Activated naive CD4-positive, alpha-beta T cell treated with anti-CD3 and anti-CD28 coated beads, Interleukin-2, amount 10 ng/mL, durations not matched to agents 7 days and 5 days (primary cell): ENCODE results near the gene SLC6A12.
"Not testable (repeated sequence)": the region's sequence is repeated elsewhere in the genome, so short reads cannot be mapped to it uniquely, and the experiment has no call there.

ENCODE experiments used
- CTCF ChIA-PET: fragments of 350-600 bp; sonication (Branson Sonifier 250); formaldehyde crosslinking; loops from one replicate; lab custom pipeline; 2021; ENCODE audit warnings: antibody characterized with exemption; lab: Charles Lee
- DNase-seq: peaks from one replicate; pipeline ENCODE4 v3.0.0-alpha.2; 2020
- H3K27ac Mint-ChIP-seq: one replicate; pipeline ENCODE4 v1.8.0; 2021; ENCODE audit warnings: mild to moderate bottlenecking, moderate library complexity, mixed read lengths
- H3K27me3 Mint-ChIP-seq: one replicate; pipeline ENCODE4 v1.8.0; 2021; ENCODE audit warnings: mild to moderate bottlenecking, mixed read lengths
- H3K36me3 Mint-ChIP-seq: one replicate; pipeline ENCODE4 v1.8.0; 2021; ENCODE audit warnings: mixed read lengths
- H3K4me1 Mint-ChIP-seq: one replicate; pipeline ENCODE4 v1.8.0; 2021; ENCODE audit warnings: mixed read lengths
- H3K4me3 Mint-ChIP-seq: one replicate; pipeline ENCODE4 v1.8.0; 2021; ENCODE audit warnings: mild to moderate bottlenecking, moderate library complexity, mixed read lengths
- H3K9me3 Mint-ChIP-seq: one replicate; pipeline ENCODE4 v1.8.0; 2021; ENCODE audit warnings: mixed read lengths

SLC6A12 gene

GRCh38 chr12:190881-191280 lies 23.1 kb downstream of the SLC6A12 start:
- H3K36me3 Mint-ChIP-seq: no peaks in the 10 kb centered on the region
- no peak for DNase-seq
- CTCF ChIA-PET: no interaction called here
- no peak overlapping the region for H3K4me3 Mint-ChIP-seq
- no peaks in the 10 kb centered on the region for H3K9me3 Mint-ChIP-seq
- H3K4me1 Mint-ChIP-seq: peaks cover 3% of the 10 kb centered on the region
- H3K27ac Mint-ChIP-seq: no peak overlapping the region
- peaks cover 47% of the 10 kb centered on the region for H3K27me3 Mint-ChIP-seq

- DNase-seq: no peak
- CTCF ChIA-PET: interaction anchor here (0.9 to 1.0 kb wide), 2 partner anchors 10 to 28 kb away, joined by 3 read pairs; no protein-coding TSS in a partner anchor
- peaks cover 47% of the 10 kb centered on the region for H3K27me3 Mint-ChIP-seq
- no peak overlapping the region for H3K27ac Mint-ChIP-seq
- H3K4me1 Mint-ChIP-seq: peaks cover 3% of the 10 kb centered on the region
- H3K4me3 Mint-ChIP-seq: no peak overlapping the region
- H3K36me3 Mint-ChIP-seq: no peaks in the 10 kb centered on the region
- H3K9me3 Mint-ChIP-seq: no peaks in the 10 kb centered on the region
Observed at GRCh38 chr12:189622-189962, 24.4 kb downstream of the SLC6A12 start.

GRCh38 chr12:188910-189621 lies 24.9 kb downstream of the SLC6A12 start:
- peak; percentile 52 for DNase-seq
- H3K27ac Mint-ChIP-seq: no peak overlapping the region
- H3K9me3 Mint-ChIP-seq: no peaks in the 10 kb centered on the region
- CTCF ChIA-PET: interaction anchor here (0.7 to 1.0 kb wide), 3 partner anchors 9 to 28 kb away, joined by 3 read pairs; no protein-coding TSS in a partner anchor
- peaks cover 47% of the 10 kb centered on the region for H3K27me3 Mint-ChIP-seq
- peak overlapping the region; percentile 68 for H3K4me3 Mint-ChIP-seq
- peaks cover 3% of the 10 kb centered on the region for H3K4me1 Mint-ChIP-seq
- H3K36me3 Mint-ChIP-seq: no peaks in the 10 kb centered on the region

GRCh38 chr12:187986-188909 lies 25.7 kb downstream of the SLC6A12 start:
- CTCF ChIA-PET: interaction anchor here (0.7 to 0.9 kb wide), 2 partner anchors 8 to 10 kb away, joined by 3 read pairs; no protein-coding TSS in a partner anchor
- H3K4me1 Mint-ChIP-seq, H3K9me3 Mint-ChIP-seq, H3K27ac Mint-ChIP-seq, DNase-seq, H3K36me3 Mint-ChIP-seq: not testable (repeated sequence)
- peak overlapping the region; percentile 68 for H3K4me3 Mint-ChIP-seq
- peaks cover 47% of the 10 kb centered on the region for H3K27me3 Mint-ChIP-seq

- H3K4me1 Mint-ChIP-seq: peaks cover 3% of the 10 kb centered on the region
- H3K4me3 Mint-ChIP-seq: no peak overlapping the region
- CTCF ChIA-PET: interaction anchor here (0.9 to 1.0 kb wide), 3 partner anchors 9 to 33 kb away, joined by 3 read pairs; no protein-coding TSS in a partner anchor
- peaks cover 44% of the 10 kb centered on the region for H3K27me3 Mint-ChIP-seq
- no peak overlapping the region for H3K27ac Mint-ChIP-seq
- DNase-seq: no peak
- H3K36me3 Mint-ChIP-seq: no peaks in the 10 kb centered on the region
- H3K9me3 Mint-ChIP-seq: no peaks in the 10 kb centered on the region
Observed at GRCh38 chr12:186006-186625, 27.8 kb downstream of the SLC6A12 start.

- Mint-ChIP-seq H3K27me3 (peaks cover 40% of the 10 kb centered on the region), H3K4me3 (no peak overlapping the region)
- CTCF ChIA-PET: no interaction called here
Observed at GRCh38 chr12:185576-185955, 28.4 kb downstream of the SLC6A12 start.

GRCh38 chr12:184811-185575 lies 29.0 kb downstream of the SLC6A12 start:
- Mint-ChIP-seq H3K36me3 (no peaks in the 10 kb centered on the region), H3K4me1 (peaks cover 10% of the 10 kb centered on the region), H3K27me3 (peaks cover 34% of the 10 kb centered on the region), H3K4me3 (no peak overlapping the region), H3K9me3 (no peaks in the 10 kb centered on the region), H3K27ac (no peak overlapping the region)
- CTCF ChIA-PET: no interaction called here
- no peak for DNase-seq

More at GRCh38 chr12:185576-185955, 28.4 kb downstream of the SLC6A12 start:
- H3K27ac Mint-ChIP-seq: no peak overlapping the region
- H3K9me3 Mint-ChIP-seq: no peaks in the 10 kb centered on the region
- no peaks in the 10 kb centered on the region for H3K36me3 Mint-ChIP-seq
- DNase-seq: no peak
- H3K4me1 Mint-ChIP-seq: peaks cover 5% of the 10 kb centered on the region

GRCh38 chr12:182381-182892 lies 31.5 kb downstream of the SLC6A12 start:
- Mint-ChIP-seq H3K4me1 (peaks cover 9% of the 10 kb centered on the region), H3K4me3 (no peak overlapping the region), H3K36me3 (no peaks in the 10 kb centered on the region), H3K9me3 (no peaks in the 10 kb centered on the region), H3K27me3 (peaks cover 28% of the 10 kb centered on the region), H3K27ac (no peak overlapping the region)
- no peak for DNase-seq
- CTCF ChIA-PET: no interaction called here

GRCh38 chr12:181921-182320 lies 32.0 kb downstream of the SLC6A12 start:
- CTCF ChIA-PET: no interaction called here
- Mint-ChIP-seq H3K27ac (no peak overlapping the region), H3K27me3 (peaks cover 24% of the 10 kb centered on the region), H3K9me3 (no peaks in the 10 kb centered on the region), H3K4me3 (no peak overlapping the region), H3K36me3 (no peaks in the 10 kb centered on the region), H3K4me1 (peaks cover 9% of the 10 kb centered on the region)
- no peak for DNase-seq

GRCh38 chr12:180445-180844 lies 33.5 kb downstream of the SLC6A12 start:
- CTCF ChIA-PET: interaction anchor here (0.9 kb wide), 1 partner anchor 9 kb away, joined by 3 read pairs; no protein-coding TSS in a partner anchor
- Mint-ChIP-seq H3K4me3 (no peak overlapping the region), H3K9me3 (no peaks in the 10 kb centered on the region), H3K27ac (no peak overlapping the region), H3K27me3 (peaks cover 16% of the 10 kb centered on the region), H3K36me3 (no peaks in the 10 kb centered on the region), H3K4me1 (peaks cover 9% of the 10 kb centered on the region)
- no peak for DNase-seq

- CTCF ChIA-PET: interaction anchor here (0.9 kb wide), 2 partner anchors 9 to 39 kb away, joined by 3 to 4 read pairs; no protein-coding TSS in a partner anchor
- no peak for DNase-seq
- H3K27ac Mint-ChIP-seq: no peak overlapping the region
Observed at GRCh38 chr12:179885-180284, 34.1 kb downstream of the SLC6A12 start.

GRCh38 chr12:179131-179884 lies 34.6 kb downstream of the SLC6A12 start:
- H3K27ac Mint-ChIP-seq: no peak overlapping the region
- DNase-seq: no peak
- H3K9me3 Mint-ChIP-seq: no peaks in the 10 kb centered on the region
- CTCF ChIA-PET: interaction anchor here (0.6 to 1.4 kb wide), 4 partner anchors 10 to 97 kb away, joined by 3 to 4 read pairs (median 3); no protein-coding TSS in a partner anchor
- peaks cover 9% of the 10 kb centered on the region for H3K4me1 Mint-ChIP-seq
- H3K4me3 Mint-ChIP-seq: no peak overlapping the region
- no peaks in the 10 kb centered on the region for H3K36me3 Mint-ChIP-seq
- H3K27me3 Mint-ChIP-seq: peaks cover 16% of the 10 kb centered on the region

More at GRCh38 chr12:179885-180284, 34.1 kb downstream of the SLC6A12 start:
- Mint-ChIP-seq H3K4me3 (no peak overlapping the region), H3K4me1 (peaks cover 9% of the 10 kb centered on the region), H3K9me3 (no peaks in the 10 kb centered on the region), H3K27me3 (peaks cover 16% of the 10 kb centered on the region), H3K36me3 (no peaks in the 10 kb centered on the region)

GRCh38 chr12:178829-179109 lies 35.2 kb downstream of the SLC6A12 start:
- no peaks in the 10 kb centered on the region for H3K36me3 Mint-ChIP-seq
- peaks cover 9% of the 10 kb centered on the region for H3K4me1 Mint-ChIP-seq
- no peak for DNase-seq
- no peak overlapping the region for H3K4me3 Mint-ChIP-seq
- H3K27ac Mint-ChIP-seq: no peak overlapping the region
- CTCF ChIA-PET: interaction anchor here (0.6 to 1.4 kb wide), 3 partner anchors 10 to 97 kb away, joined by 3 read pairs; no protein-coding TSS in a partner anchor
- no peaks in the 10 kb centered on the region for H3K9me3 Mint-ChIP-seq
- H3K27me3 Mint-ChIP-seq: peaks cover 16% of the 10 kb centered on the region
